Progenitor cell of endocrine pancreas (in vitro differentiated cells): Measurements from ENCODE around the gene ITLN1. TPM values are rescaled to one million over a fixed set of nuclear protein-coding genes. Genes with fewer than 3 reads are reported as not detected.

Experiments used
- DNase-seq: peaks from one replicate; pipeline ENCODE4 v3.0.0; 2021; ENCODE audit warnings: low spot score; ENCODE audit not compliant: unreplicated experiment
- H3K27ac Mint-ChIP-seq: 2 replicates; pipeline ENCODE4 v1.8.0; 2021; ENCODE audit warnings: mild to moderate bottlenecking, moderate library complexity, mixed read lengths
- H3K27me3 Mint-ChIP-seq: 2 replicates; pipeline ENCODE4 v1.8.0; 2021; ENCODE audit warnings: mixed read lengths
- H3K36me3 Mint-ChIP-seq: 2 replicates; pipeline ENCODE4 v1.8.0; 2022; ENCODE audit warnings: mixed read lengths; ENCODE audit not compliant: insufficient read depth
- H3K4me1 Mint-ChIP-seq: 2 replicates; pipeline ENCODE4 v1.8.0; 2021; ENCODE audit warnings: low read depth, mixed read lengths
- H3K4me3 Mint-ChIP-seq: 2 replicates; pipeline ENCODE4 v1.8.0; 2021; ENCODE audit warnings: low read depth, mild to moderate bottlenecking, moderate library complexity, mixed read lengths
- H3K9me3 Mint-ChIP-seq: 2 replicates; pipeline ENCODE4 v1.8.0; 2021; ENCODE audit warnings: low read depth, mixed read lengths
- CTCF ChIP-seq: fragments of 200-600 bp; sonication (generic); IDR thresholded peaks from one replicate; pipeline ENCODE4 v1.5.0; 2021; ENCODE audit warnings: antibody characterized with exemption, mild to moderate bottlenecking; ENCODE audit not compliant: unreplicated experiment
- total RNA-seq: library from RNA; stranded (reverse); gene quantifications from 2 replicates; pipeline ENCODE4 v1.2.1, GENCODE V29; 2021

ITLN1 gene
- total RNA-seq, 1 donor from 2014 or later, result not detected

- Mint-ChIP-seq H3K4me3 (no peak overlapping the region), H3K36me3 (no peaks in the 10 kb centered on the region), H3K4me1 (peaks cover 3% of the 10 kb centered on the region), H3K9me3 (no peaks in the 10 kb centered on the region), H3K27me3 (no peaks in the 10 kb centered on the region), H3K27ac (no peak overlapping the region)
- no peak for DNase-seq
- TF ChIP-seq CTCF, result no peak
Observed at GRCh38 chr1:160839746-160840145, 45.2 kb downstream of the ITLN1 start.

- no peak overlapping the region for H3K27ac Mint-ChIP-seq
- TF ChIP-seq CTCF, result no peak
- H3K36me3 Mint-ChIP-seq, result no peaks in the 10 kb centered on the region
- no peaks in the 10 kb centered on the region for H3K9me3 Mint-ChIP-seq
- no peak overlapping the region for H3K4me3 Mint-ChIP-seq
- no peak for DNase-seq
- H3K27me3 Mint-ChIP-seq, result no peaks in the 10 kb centered on the region
- peaks cover 3% of the 10 kb centered on the region for H3K4me1 Mint-ChIP-seq
Observed at GRCh38 chr1:160838888-160839287, 46.1 kb downstream of the ITLN1 start.

- Mint-ChIP-seq H3K27ac (no peak overlapping the region), H3K36me3 (no peaks in the 10 kb centered on the region)
Observed at GRCh38 chr1:160837558-160838205, 47.3 kb downstream of the ITLN1 start.

GRCh38 chr1:160836981-160837557 is 47.9 kb downstream of the ITLN1 start:
- Mint-ChIP-seq H3K27me3 (no peaks in the 10 kb centered on the region), H3K27ac (no peak overlapping the region), H3K4me1 (peaks cover 3% of the 10 kb centered on the region), H3K36me3 (no peaks in the 10 kb centered on the region), H3K4me3 (no peak overlapping the region), H3K9me3 (no peaks in the 10 kb centered on the region)
- TF ChIP-seq CTCF, result no peak
- no peak for DNase-seq

More at GRCh38 chr1:160837558-160838205, 47.3 kb downstream of the ITLN1 start:
- Mint-ChIP-seq H3K4me1 (peaks cover 3% of the 10 kb centered on the region), H3K9me3 (no peaks in the 10 kb centered on the region), H3K27me3 (no peaks in the 10 kb centered on the region), H3K4me3 (no peak overlapping the region)
- no peak for DNase-seq
- TF ChIP-seq CTCF, result no peak

GRCh38 chr1:160836561-160836960 is 48.4 kb downstream of the ITLN1 start:
- H3K4me3 Mint-ChIP-seq, result no peak overlapping the region
- H3K27me3 Mint-ChIP-seq, result no peaks in the 10 kb centered on the region
- no peaks in the 10 kb centered on the region for H3K9me3 Mint-ChIP-seq
- TF ChIP-seq CTCF, result no peak
- H3K36me3 Mint-ChIP-seq, result no peaks in the 10 kb centered on the region
- no peak for DNase-seq
- H3K27ac Mint-ChIP-seq, result no peak overlapping the region
- peaks cover 3% of the 10 kb centered on the region for H3K4me1 Mint-ChIP-seq
